ENCODE data around the gene DSCAM. TPM values are rescaled to one million over a fixed set of nuclear protein-coding genes. Genes with fewer than 3 reads are reported as not detected.
A peak's percentile ranks its signal among the peaks of the same experiment; 100 is the strongest.

Gene DSCAM
- total RNA-seq, 6 experiments from 2014 or later, result 1.0 to 1.3 (median 1.1) TPM

DNA sequence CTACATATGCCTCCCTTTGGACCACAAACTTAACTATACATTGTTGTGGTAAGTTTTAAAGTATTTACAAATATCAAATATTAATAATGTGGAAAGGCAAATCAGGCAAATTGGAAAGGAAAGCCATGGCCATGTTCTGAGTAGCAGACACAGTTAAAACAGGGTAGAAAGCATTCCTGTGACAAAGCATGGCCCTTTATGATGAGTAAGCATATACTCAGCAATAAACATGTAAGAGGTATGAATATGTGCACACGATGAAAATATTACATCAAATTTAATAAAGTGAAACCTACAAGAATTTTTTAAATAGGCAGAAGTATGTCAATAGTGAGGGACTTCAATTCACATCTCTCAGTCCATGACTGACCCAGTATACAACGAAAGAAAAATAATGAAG lies 389.2 kb downstream of the DSCAM start:
- no peak for TF ChIP-seq CTCF (IDR thresholded peaks at IDR 0.05)
- Mint-ChIP-seq H3K9me3 (peaks cover 4% of the 10 kb centered on the region; the same call in 1 of the 2 replicates), H3K4me3 (peak overlapping the region; percentile 6; the same call in 1 of the 2 replicates), H3K36me3 (ENCODE audit: low read depth) (no peaks in the 10 kb centered on the region), H3K27ac (no peak overlapping the region), H3K4me1 (ENCODE audit: low read depth) (peaks cover 5% of the 10 kb centered on the region; the same call in 1 of the 2 replicates), H3K27me3 (ENCODE audit: insufficient read depth) (no peaks in the 10 kb centered on the region)
- DNase-seq, result no peak

- Mint-ChIP-seq H3K9me3 (peaks cover 4% of the 10 kb centered on the region; the same call in 1 of the 2 replicates), H3K4me3 (no peak overlapping the region), H3K4me1 (ENCODE audit: low read depth) (peaks cover 5% of the 10 kb centered on the region; the same call in 1 of the 2 replicates), H3K27ac (no peak overlapping the region), H3K36me3 (ENCODE audit: low read depth) (no peaks in the 10 kb centered on the region), H3K27me3 (ENCODE audit: insufficient read depth) (no peaks in the 10 kb centered on the region)
- TF ChIP-seq CTCF (IDR thresholded peaks at IDR 0.05), result no peak
- no peak for DNase-seq
Observed at GRCh38 chr21:40454057-40454456, 392.9 kb downstream of the DSCAM start.

GRCh38 chr21:40453183-40453582 lies 393.8 kb downstream of the DSCAM start:
- no peak for TF ChIP-seq CTCF (IDR thresholded peaks at IDR 0.05)
- no peak overlapping the region for H3K27ac Mint-ChIP-seq
- no peak for DNase-seq
- H3K36me3 Mint-ChIP-seq (ENCODE audit: low read depth), result no peaks in the 10 kb centered on the region
- peaks cover 4% of the 10 kb centered on the region; the same call in 1 of the 2 replicates for H3K9me3 Mint-ChIP-seq
- H3K4me1 Mint-ChIP-seq (ENCODE audit: low read depth), result peaks cover 4% of the 10 kb centered on the region; the same call in 1 of the 2 replicates
- H3K4me3 Mint-ChIP-seq, result no peak overlapping the region
- H3K27me3 Mint-ChIP-seq (ENCODE audit: insufficient read depth), result no peaks in the 10 kb centered on the region

DNA sequence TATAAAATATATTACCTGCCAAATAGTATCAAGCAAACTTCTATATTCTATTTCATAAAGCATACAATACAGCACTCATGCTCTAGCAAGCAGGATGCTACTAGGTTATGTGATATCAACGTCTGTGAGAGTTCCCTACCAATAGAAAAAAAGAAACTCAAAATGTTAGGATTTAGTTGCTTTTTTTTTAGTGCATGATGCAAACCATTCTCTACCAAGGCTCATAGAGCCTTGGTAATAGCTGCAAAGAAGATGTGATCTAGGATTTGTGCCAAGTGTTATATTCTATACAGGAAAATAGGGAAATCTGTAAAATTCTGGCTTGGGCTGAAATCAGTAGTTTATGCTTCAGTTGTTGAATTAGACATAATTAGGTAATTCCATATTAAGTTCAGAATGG lies 394.4 kb downstream of the DSCAM start:
- H3K36me3 Mint-ChIP-seq (ENCODE audit: low read depth), result peaks cover 2% of the 10 kb centered on the region; the same call in 1 of the 2 replicates
- H3K27me3 Mint-ChIP-seq (ENCODE audit: insufficient read depth), result no peaks in the 10 kb centered on the region
- no peak for TF ChIP-seq CTCF (IDR thresholded peaks at IDR 0.05)
- H3K4me1 Mint-ChIP-seq (ENCODE audit: low read depth), result no peaks in the 10 kb centered on the region
- no peak overlapping the region for H3K4me3 Mint-ChIP-seq
- H3K27ac Mint-ChIP-seq, result no peak overlapping the region
- DNase-seq, result no peak
- H3K9me3 Mint-ChIP-seq, result peaks cover 4% of the 10 kb centered on the region; the same call in 1 of the 2 replicates

- Mint-ChIP-seq H3K9me3 (peaks cover 6% of the 10 kb centered on the region; the same call in 1 of the 2 replicates), H3K27ac (no peak overlapping the region), H3K27me3 (ENCODE audit: insufficient read depth) (no peaks in the 10 kb centered on the region), H3K4me3 (no peak overlapping the region), H3K36me3 (ENCODE audit: low read depth) (peaks cover 20% of the 10 kb centered on the region; the same call in 1 of the 2 replicates), H3K4me1 (ENCODE audit: low read depth) (peaks cover 7% of the 10 kb centered on the region; the same call in 1 of the 2 replicates)
- no peak for DNase-seq
- no peak for TF ChIP-seq CTCF (IDR thresholded peaks at IDR 0.05)
Observed at GRCh38 chr21:40447016-40447415, 399.9 kb downstream of the DSCAM start.

Measured in HFFc6 (cell line).